Muscle of leg (tissue), 16 donors: ENCODE measurements around the gene WEE1. TPM values are rescaled to one million over a fixed set of nuclear protein-coding genes. Genes with fewer than 3 reads are reported as not detected.

Source experiments
- DNase-seq: peaks from one replicate; pipeline ENCODE4 v3.0.0; 2013
- H3K27ac ChIP-seq: one replicate; pipeline ENCODE4 v1.5.1; 2013; ENCODE audit warnings: mild to moderate bottlenecking, low read length, control low read depth
- H3K27me3 ChIP-seq: one replicate; pipeline ENCODE4 v1.6.1; 2013; ENCODE audit warnings: low read length; ENCODE audit not compliant: control insufficient read depth, insufficient read depth
- H3K36me3 ChIP-seq: one replicate; pipeline ENCODE4 v1.6.1; 2013; ENCODE audit warnings: low read length; ENCODE audit not compliant: control insufficient read depth, insufficient read depth
- H3K4me1 ChIP-seq: one replicate; pipeline ENCODE4 v1.6.1; 2013; ENCODE audit warnings: low read length; ENCODE audit not compliant: control insufficient read depth, insufficient read depth
- H3K4me3 ChIP-seq: one replicate; pipeline ENCODE4 v1.5.1; 2013; ENCODE audit warnings: low read length, control low read depth
- H3K9me3 ChIP-seq: replicated peaks from 2 replicates; pipeline ENCODE4 v1.6.1; 2013; ENCODE audit warnings: low read depth, low read length; ENCODE audit not compliant: control insufficient read depth
- WGBS: methylation state at CpG from one replicate; pipeline ENCODE4 v1.1.5; 2013; ENCODE audit warnings: missing lambda C conversion rate; ENCODE audit not compliant: insufficient coverage; 5-methylcytosine and 5-hydroxymethylcytosine counted together
- long read RNA-seq, 11 donors: transcript quantifications; one replicate each; lab custom pipeline, GENCODE V29; 2026
- polyA plus RNA-seq, 8 donors: library from polyadenylated mRNA; unstranded; fragments of 120-200 nt; gene quantifications; one replicate each; pipeline versions ENCODE4 v1.2.1 to v1.2.3, GENCODE V29; 2013; ENCODE audit warnings: inconsistent platforms in 1 of 8, low replicate concordance in 1 of 8; ENCODE audit not compliant: insufficient read length in 8 of 8, insufficient read depth in 1 of 8
- total RNA-seq: library from RNA; stranded (reverse); fragments of 120-200 nt; gene quantifications from one replicate; pipeline ENCODE4 v1.2.4, GENCODE V29; 2013

Gene WEE1
- total RNA-seq (25.4 TPM), polyA plus RNA-seq (10 to 100 TPM; 31.3 to 50.9 (median 37.1) TPM)
- long read RNA-seq, donor 1, partial matches to known transcripts, result 0 of 1 reads
- long read RNA-seq, donor 1, other reads (novel, unspliced or antisense), result 0 of 1 reads
- long read RNA-seq, donor 2, result 0 reads
- long read RNA-seq, donor 3, partial matches to known transcripts, result 0 of 8 reads
- long read RNA-seq, donor 3, other reads (novel, unspliced or antisense), result 0 of 8 reads
- long read RNA-seq, donor 4, partial matches to known transcripts, result 12 of 14 reads
- long read RNA-seq, donor 4, other reads (novel, unspliced or antisense), result 0 of 14 reads
- long read RNA-seq, donor 5, full-length matches to known transcripts, result 14 of 14 reads
- long read RNA-seq, donor 5, partial matches to known transcripts, result 0 of 14 reads
- long read RNA-seq, donor 5, other reads (novel, unspliced or antisense), result 0 of 14 reads
- long read RNA-seq, donor 6, full-length matches to known transcripts, result 6 of 6 reads
- long read RNA-seq, donor 6, partial matches to known transcripts, result 0 of 6 reads
- long read RNA-seq, donor 6, other reads (novel, unspliced or antisense), result 0 of 6 reads
- long read RNA-seq, donor 7, partial matches to known transcripts, result 24 of 27 reads
- long read RNA-seq, donor 7, other reads (novel, unspliced or antisense), result 0 of 27 reads
- long read RNA-seq, donor 8, full-length matches to known transcripts, result 4 of 4 reads
- long read RNA-seq, donor 8, partial matches to known transcripts, result 0 of 4 reads
- long read RNA-seq, donor 8, other reads (novel, unspliced or antisense), result 0 of 4 reads
- long read RNA-seq, donor 9, partial matches to known transcripts, result 0 of 1 reads
- long read RNA-seq, donor 9, other reads (novel, unspliced or antisense), result 0 of 1 reads
- long read RNA-seq, donor 10, transcript WEE1-202 (11 exons, 2,799 nt), result major isoform, 5 of 7 reads
- long read RNA-seq, donor 10, partial matches to known transcripts, result 0 of 7 reads
- long read RNA-seq, donor 10, other reads (novel, unspliced or antisense), result 0 of 7 reads
- long read RNA-seq, donor 11, full-length matches to known transcripts, result 4 of 4 reads
- long read RNA-seq, donor 11, partial matches to known transcripts, result 0 of 4 reads
- long read RNA-seq, donor 11, other reads (novel, unspliced or antisense), result 0 of 4 reads

DNA sequence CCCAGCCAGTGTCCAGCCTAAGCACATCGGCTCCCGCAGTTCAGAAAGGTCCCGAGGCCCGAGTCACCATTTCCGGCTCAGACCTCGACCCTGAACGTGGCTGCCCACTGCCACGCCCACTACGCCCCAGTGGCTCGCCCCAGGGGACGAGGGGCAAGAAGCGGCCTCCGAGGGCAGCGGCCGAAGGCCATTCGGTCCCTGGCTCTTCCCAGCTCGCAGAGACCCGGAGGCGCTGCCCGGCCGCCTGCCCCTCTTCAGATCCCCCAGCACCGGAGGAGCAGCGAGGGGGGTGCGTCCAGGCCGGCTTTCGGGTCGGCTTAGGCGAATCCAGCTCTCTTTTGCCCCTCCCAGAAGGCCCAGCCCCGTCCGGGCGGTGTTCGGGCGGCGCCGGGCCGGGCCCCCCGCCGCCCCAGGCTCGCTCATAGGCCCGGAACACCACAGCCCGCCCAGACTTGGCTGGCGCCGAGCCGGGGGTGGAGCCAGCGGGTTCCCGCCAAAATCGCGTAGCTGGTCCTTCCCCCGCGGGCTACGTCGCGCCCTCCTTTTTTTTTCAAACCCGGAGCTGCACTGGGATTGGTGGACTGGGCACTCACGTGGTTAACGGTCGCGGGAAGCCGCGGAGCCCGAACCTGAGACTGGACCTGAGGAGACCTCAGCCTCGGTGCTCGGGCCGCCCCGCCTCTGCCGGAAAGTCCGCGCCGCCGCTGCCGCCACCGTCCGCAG is at the start of gene WEE1:
TSS of gene WEE1 (plus strand) at position 619 of the 723 bp plus-strand sequence. CDS start 264 bp downstream, outside the sequence.
- Histone ChIP-seq H3K36me3 (peaks cover 2% of the 10 kb centered on the region), H3K27me3 (no peaks in the 10 kb centered on the region), H3K9me3 (no peaks in the 10 kb centered on the region), H3K27ac (peak within 1 kb of the TSS; percentile 98), H3K4me3 (peak within 1 kb of the TSS; percentile 82), H3K4me1 (peaks cover 29% of the 10 kb centered on the region)
- peak; percentile 100 for DNase-seq
- under 1% methylated on average over 73 of the region's 73 CpGs for WGBS

DNA sequence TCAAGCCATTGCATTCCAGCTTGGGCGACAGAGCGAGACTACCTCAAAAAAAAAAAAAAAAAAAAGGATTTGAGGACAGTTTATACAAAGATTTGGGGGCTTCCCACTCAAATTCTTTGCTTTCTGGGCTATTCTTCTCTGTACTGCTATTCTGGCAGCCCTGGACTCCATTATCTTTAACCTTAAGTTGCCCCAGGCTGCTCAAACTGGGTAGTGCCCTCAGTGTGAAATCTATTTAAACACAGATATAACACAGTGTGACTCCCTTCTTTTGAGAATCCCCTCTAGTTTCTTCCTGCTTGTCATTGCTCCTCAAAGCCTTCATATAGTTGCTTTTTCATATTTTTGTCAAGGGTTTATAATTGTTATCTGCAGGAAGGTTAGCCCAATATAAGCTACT is 49.5 kb upstream of the WEE1 start:
- no CpG with 5 or more reads among the region's 2 CpGs for WGBS
- peaks cover 18% of the 10 kb centered on the region for H3K36me3 ChIP-seq

DNA sequence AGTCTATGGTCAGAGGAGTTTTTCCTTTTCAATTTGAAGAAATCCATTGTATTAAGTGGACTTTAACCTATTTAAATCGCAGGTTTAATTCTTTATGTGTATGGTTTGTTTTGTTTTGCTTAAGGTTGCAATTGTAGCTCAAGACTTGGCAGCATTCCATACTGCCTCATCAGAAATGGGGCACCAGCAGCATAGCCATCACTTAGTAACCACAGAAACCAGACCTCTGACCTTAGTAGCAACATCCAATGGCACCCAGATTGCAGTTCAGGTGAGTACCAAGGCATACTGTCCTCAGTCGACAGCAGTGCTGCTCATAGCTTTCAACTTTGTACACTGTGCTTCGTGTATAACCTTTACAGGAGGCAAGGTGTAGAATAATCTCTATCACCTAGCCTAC is 48.4 kb upstream of the WEE1 start:
- no peak overlapping the region for H3K4me3 ChIP-seq
- no peaks in the 10 kb centered on the region for H3K9me3 ChIP-seq
- WGBS, result no CpG with 5 or more reads among the region's 3 CpGs
- H3K4me1 ChIP-seq, result peaks cover 11% of the 10 kb centered on the region
- H3K27ac ChIP-seq, result no peak overlapping the region
- H3K36me3 ChIP-seq, result peaks cover 18% of the 10 kb centered on the region
- no peaks in the 10 kb centered on the region for H3K27me3 ChIP-seq
- no peak for DNase-seq

More for the DNA sequence above, 49.5 kb upstream of the WEE1 start:
- H3K27me3 ChIP-seq, result no peaks in the 10 kb centered on the region
- DNase-seq, result no peak
- H3K27ac ChIP-seq, result no peak overlapping the region
- H3K9me3 ChIP-seq, result no peaks in the 10 kb centered on the region
- no peak overlapping the region for H3K4me3 ChIP-seq
- H3K4me1 ChIP-seq, result no peaks in the 10 kb centered on the region

DNA sequence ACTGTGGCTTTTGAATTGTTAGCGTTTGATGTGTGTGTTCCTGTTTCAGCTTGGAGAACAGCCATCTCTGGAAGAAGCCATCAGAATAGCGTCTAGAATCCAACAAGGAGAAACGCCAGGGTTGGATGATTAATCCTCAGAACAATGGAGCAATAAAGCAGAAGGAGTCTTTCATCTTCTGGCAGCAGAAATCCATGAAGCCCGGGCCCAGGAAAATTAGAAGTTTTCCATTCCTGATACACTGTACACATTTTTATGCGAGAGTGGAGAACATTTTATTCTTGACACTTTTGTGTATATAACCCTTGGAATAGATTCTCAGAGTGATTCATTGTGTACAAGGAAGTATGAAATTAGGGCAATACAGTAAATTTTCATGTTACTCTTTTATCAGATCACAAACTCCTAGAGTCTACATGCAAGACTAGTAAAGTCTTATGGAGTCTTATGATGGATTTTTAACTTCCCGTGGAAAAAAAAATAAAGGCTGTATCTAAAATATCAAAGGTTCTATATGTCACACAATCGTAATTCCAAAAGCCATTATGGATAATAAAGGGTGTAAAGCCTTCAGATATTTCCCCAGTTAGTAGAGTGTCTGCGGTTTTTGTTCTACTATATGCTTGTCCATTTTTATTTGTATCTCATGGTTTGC is 45.9 kb upstream of the WEE1 start:
- DNase-seq, result peak; percentile 91
- WGBS, result 11% methylated on average over 2 of the region's 8 CpGs
- H3K27ac ChIP-seq, result no peak overlapping the region

DNA sequence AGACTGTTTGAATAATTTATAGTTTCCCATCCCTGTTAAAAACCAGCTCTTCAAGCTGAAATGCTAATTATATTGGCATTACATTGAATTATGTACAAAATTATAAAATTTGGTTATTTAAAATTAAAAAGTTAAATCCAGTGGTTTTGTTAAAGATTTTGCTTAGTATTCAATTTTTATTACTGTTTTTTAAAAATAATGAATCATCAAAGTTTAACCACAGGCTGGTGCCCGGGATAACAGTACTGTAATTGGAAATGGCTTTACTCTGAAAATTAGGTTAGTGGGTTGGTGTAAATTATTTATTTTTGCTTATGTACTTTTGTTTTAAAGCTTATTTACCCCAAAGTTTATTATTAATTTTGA is 45.4 kb upstream of the WEE1 start:
- Histone ChIP-seq H3K27ac (no peak overlapping the region), H3K27me3 (no peaks in the 10 kb centered on the region), H3K9me3 (no peaks in the 10 kb centered on the region), H3K36me3 (peaks cover 18% of the 10 kb centered on the region), H3K4me3 (no peak overlapping the region), H3K4me1 (peaks cover 11% of the 10 kb centered on the region)
- WGBS, result no CpG with 5 or more reads among the region's 1 CpG
- DNase-seq, result no peak

More for the DNA sequence above, 45.9 kb upstream of the WEE1 start:
- Histone ChIP-seq H3K36me3 (peaks cover 18% of the 10 kb centered on the region), H3K4me1 (peaks cover 11% of the 10 kb centered on the region), H3K4me3 (no peak overlapping the region), H3K27me3 (no peaks in the 10 kb centered on the region), H3K9me3 (no peaks in the 10 kb centered on the region)

DNA sequence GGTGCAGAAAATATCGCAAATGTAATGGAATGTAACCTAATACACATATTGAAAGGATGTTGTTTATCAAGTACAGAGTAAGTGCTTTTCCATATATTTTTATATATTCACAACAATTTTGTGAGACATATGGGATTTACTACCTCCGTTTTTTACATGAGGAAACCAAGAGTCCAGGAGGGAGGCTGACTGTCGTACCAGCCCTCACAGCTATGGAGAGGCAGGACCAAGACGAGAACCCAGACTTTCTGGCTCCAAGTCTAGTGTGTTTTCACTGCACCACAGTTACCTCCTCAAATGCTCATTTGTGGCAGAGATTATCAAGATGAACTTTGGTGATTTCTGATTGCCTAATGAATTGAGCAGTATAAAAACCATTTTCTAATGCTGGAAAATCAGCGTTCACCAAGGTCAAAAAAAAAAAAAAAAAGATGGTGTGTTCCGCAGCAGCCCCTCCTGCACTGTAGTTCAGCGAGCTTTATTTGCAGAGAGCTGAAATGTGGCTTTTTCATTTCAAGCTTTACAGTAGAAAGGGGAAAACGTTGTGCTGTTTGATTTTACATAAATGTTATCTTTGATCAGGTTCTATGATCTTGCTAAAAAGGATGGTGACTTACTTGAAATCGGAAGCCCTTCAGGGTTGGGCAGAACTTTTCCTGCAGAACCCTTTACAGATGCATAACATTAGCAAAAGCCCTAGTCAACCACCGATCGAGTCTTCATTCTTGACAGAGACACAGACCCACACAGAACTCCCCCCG is 44.7 kb upstream of the WEE1 start:
- Histone ChIP-seq H3K27ac (no peak overlapping the region), H3K27me3 (no peaks in the 10 kb centered on the region), H3K36me3 (peaks cover 18% of the 10 kb centered on the region), H3K4me1 (peaks cover 11% of the 10 kb centered on the region), H3K9me3 (no peaks in the 10 kb centered on the region), H3K4me3 (no peak overlapping the region)
- no peak for DNase-seq
- 67% methylated on average over 5 of the region's 12 CpGs for WGBS

DNA sequence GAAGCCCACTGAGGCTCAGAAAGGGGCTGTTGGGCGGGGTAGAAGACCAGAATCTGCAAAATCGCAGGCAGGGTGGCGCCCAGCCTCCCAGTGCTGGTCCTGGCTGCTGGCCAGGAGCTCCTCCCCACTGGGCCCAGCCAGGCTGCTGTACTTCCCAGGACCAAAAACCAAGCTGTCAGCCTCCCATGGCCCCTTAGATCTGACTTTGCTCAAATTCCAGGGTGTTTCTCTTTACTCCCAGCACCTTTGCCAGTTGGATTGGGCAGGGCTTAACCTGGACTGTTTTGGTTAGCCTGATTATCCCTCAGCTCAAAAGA is 44.2 kb upstream of the WEE1 start:
- Histone ChIP-seq H3K27ac (peak overlapping the region; percentile 26), H3K4me3 (no peak overlapping the region), H3K27me3 (no peaks in the 10 kb centered on the region), H3K36me3 (peaks cover 18% of the 10 kb centered on the region), H3K9me3 (no peaks in the 10 kb centered on the region), H3K4me1 (peaks cover 11% of the 10 kb centered on the region)
- 47% methylated on average over 3 of the region's 3 CpGs for WGBS
- peak; percentile 36 for DNase-seq

DNA sequence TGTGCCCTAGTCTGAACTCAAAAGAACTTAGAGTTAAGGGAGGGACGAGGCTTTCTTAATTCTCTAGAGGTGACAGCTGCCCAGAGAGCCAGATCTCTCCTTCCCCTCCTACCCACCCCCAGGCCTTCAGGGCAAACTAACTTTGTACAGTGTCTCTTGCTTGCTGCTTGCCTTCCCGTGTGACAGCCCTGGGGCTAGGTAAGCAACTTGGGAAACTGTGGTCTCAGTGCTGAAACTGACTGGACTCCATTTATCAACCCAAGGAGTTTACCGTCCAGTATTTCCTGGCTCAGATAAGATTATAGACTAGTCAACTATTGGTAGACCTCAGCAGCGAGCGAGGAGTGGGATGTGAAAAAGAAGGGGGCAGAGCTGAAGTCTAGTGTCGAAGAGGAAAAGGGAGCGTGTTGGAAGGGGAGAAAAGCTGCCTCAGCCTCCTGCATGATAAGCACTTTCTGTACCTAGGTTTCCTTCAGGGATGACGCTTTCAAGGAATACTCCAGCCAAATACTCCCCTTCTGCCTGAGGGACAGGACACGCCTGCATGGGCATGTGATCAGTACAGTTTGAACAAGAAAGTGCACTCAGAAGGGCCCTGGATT is 43.3 kb upstream of the WEE1 start:
- DNase-seq, result peak; percentile 9
- 20% methylated on average over 1 of the region's 9 CpGs for WGBS
- H3K9me3 ChIP-seq, result no peaks in the 10 kb centered on the region
- peaks cover 16% of the 10 kb centered on the region for H3K36me3 ChIP-seq
- peaks cover 11% of the 10 kb centered on the region for H3K4me1 ChIP-seq
- H3K27ac ChIP-seq, result peak overlapping the region; percentile 26
- no peak overlapping the region for H3K4me3 ChIP-seq
- H3K27me3 ChIP-seq, result no peaks in the 10 kb centered on the region
